H1 (cell line): ENCODE data around the gene NUP155. TPM values are rescaled to one million over a fixed set of nuclear protein-coding genes. Genes with fewer than 3 reads are reported as not detected.

Experiments used
- CTCF ChIA-PET: fragments of 300-600 bp; sonication (Branson Sonifier 250); formaldehyde crosslinking; loops from one replicate; lab custom pipeline; 2021; ENCODE audit not compliant: partially characterized antibody; lab: Charles Lee
- POLR2A ChIA-PET: fragments of 300-600 bp; sonication (Branson Sonifier 250); formaldehyde crosslinking; loops from one replicate; lab custom pipeline; 2021; ENCODE audit warnings: inconsistent platforms; ENCODE audit not compliant: partially characterized antibody; lab: Charles Lee
- DNase-seq, 2 experiments: peaks; one replicate each; pipeline versions ENCODE4 v3.0.0 to v3.0.0-alpha.2; 2010 to 2022; ENCODE audit warnings: low spot score in 2 of 2, low read depth in 1 of 2, mixed read lengths in 1 of 2
- FAIRE-seq: peaks from 2 replicates; lab custom pipeline; 2011; peaks lifted over from hg19 to GRCh38; lab: Jason Lieb, UNC
- H2AFZ ChIP-seq: 2 replicates; pipeline ENCODE4 v1.8.1; 2012; ENCODE audit warnings: low read length, inconsistent platforms
- H2AK5ac ChIP-seq: 2 replicates; pipeline ENCODE4 v1.6.1; 2013; ENCODE audit warnings: low read depth, low read length
- H2BK120ac ChIP-seq: replicated peaks from 2 replicates; pipeline ENCODE3; 2013; ENCODE audit warnings: low read depth, low read length, inconsistent platforms
- H2BK12ac ChIP-seq: 2 replicates; pipeline ENCODE4 v1.6.1; 2013; ENCODE audit warnings: low read depth, low read length
- H2BK15ac ChIP-seq: 2 replicates; pipeline ENCODE4 v1.6.1; 2013; ENCODE audit warnings: low read length
- H2BK20ac ChIP-seq: 2 replicates; pipeline ENCODE4 v1.6.1; 2013; ENCODE audit warnings: low read length
- H2BK5ac ChIP-seq: 2 replicates; pipeline ENCODE4 v1.6.1; 2013; ENCODE audit warnings: low read depth, low read length
- H3K14ac ChIP-seq: 2 replicates; pipeline ENCODE4 v1.6.1; 2013; ENCODE audit warnings: inconsistent platforms; ENCODE audit not compliant: insufficient read length
- H3K18ac ChIP-seq: 2 replicates; pipeline ENCODE4 v1.6.1; 2013; ENCODE audit warnings: low read length; ENCODE audit errors: extremely low read depth
- H3K23ac ChIP-seq: 2 replicates; pipeline ENCODE4 v1.6.1; 2013; ENCODE audit warnings: inconsistent platforms; ENCODE audit not compliant: insufficient read length
- H3K23me2 ChIP-seq: 2 replicates; pipeline ENCODE4 v1.6.1; 2013; ENCODE audit warnings: low read depth, low read length
- H3K27ac ChIP-seq: 2 replicates; pipeline ENCODE4 v1.6.1; 2011; ENCODE audit warnings: low read depth, low read length, inconsistent platforms
- H3K27me3 ChIP-seq, 4 experiments: replicated peaks in 1 of 4; 1 replicate in 1 of 4; 2 replicates in 3 of 4; pipeline versions ENCODE4 v1.6.1 to v1.8.1; 2011 to 2013; ENCODE audit warnings: low read length in 3 of 4, mild to moderate bottlenecking in 3 of 4, inconsistent platforms in 2 of 4, mixed read lengths in 2 of 4, moderate library complexity in 1 of 4; ENCODE audit not compliant: control insufficient read depth in 3 of 4, insufficient read depth in 3 of 4; ENCODE audit errors: extremely low read depth in 1 of 4
- H3K36me3 ChIP-seq, 4 experiments: 2 replicates each; pipeline versions ENCODE4 v1.6.1 to v1.8.1; 2011 to 2013; ENCODE audit warnings: mild to moderate bottlenecking in 4 of 4, low read length in 3 of 4, moderate library complexity in 2 of 4, control low read depth in 1 of 4, inconsistent platforms in 1 of 4; ENCODE audit not compliant: insufficient read depth in 4 of 4, control insufficient read depth in 2 of 4
- H3K4ac ChIP-seq: replicated peaks from 2 replicates; pipeline ENCODE3; 2013; ENCODE audit warnings: low read length, low read depth, mixed read lengths, inconsistent platforms; ENCODE audit not compliant: insufficient read length
- H3K4me1 ChIP-seq, 4 experiments: replicated peaks in 1 of 4; 1 replicate in 1 of 4; 2 replicates in 3 of 4; pipeline versions ENCODE4 v1.6.1 to v1.8.1; 2011 to 2013; ENCODE audit warnings: low read length in 3 of 4, inconsistent platforms in 2 of 4, mixed read lengths in 1 of 4; ENCODE audit not compliant: insufficient read depth in 4 of 4, control insufficient read depth in 3 of 4
- H3K4me2 ChIP-seq, 2 experiments: 2 replicates each; pipeline versions ENCODE4 v1.6.1 to v1.8.1; 2011 to 2013; ENCODE audit warnings: low read depth in 2 of 2, low read length in 2 of 2, control low read depth in 1 of 2, inconsistent platforms in 1 of 2, mild to moderate bottlenecking in 1 of 2; ENCODE audit not compliant: insufficient read depth in 1 of 2
- H3K4me3 ChIP-seq, 4 experiments: fragments of 200-600, 300-600 bp in 1 of 4; sonication (generic), shearing (Covaris generic), sonication (Bioruptor Twin) in 1 of 4; 2 replicates each; pipeline versions ENCODE4 v1.5.1 to v1.8.1; 2011 to 2016; ENCODE audit warnings: low read length in 4 of 4, low read depth in 3 of 4, control low read depth in 2 of 4, inconsistent platforms in 2 of 4, mild to moderate bottlenecking in 2 of 4, mixed read lengths in 1 of 4, moderate library complexity in 1 of 4; ENCODE audit not compliant: insufficient read depth in 2 of 4; ENCODE audit errors: extremely low read depth in 1 of 4
- H3K56ac ChIP-seq: replicated peaks from 2 replicates; pipeline ENCODE3; 2013; ENCODE audit warnings: low read depth, mild to moderate bottlenecking, mixed read lengths, low read length, inconsistent platforms; ENCODE audit not compliant: insufficient read length
- H3K79me1 ChIP-seq: 2 replicates; pipeline ENCODE4 v1.6.1; 2013; ENCODE audit warnings: low read depth, low read length, control low read depth
- H3K79me2 ChIP-seq, 2 experiments: 2 replicates each; pipeline versions ENCODE4 v1.6.1 to v1.8.1; 2012 to 2013; ENCODE audit warnings: low read length in 2 of 2, mild to moderate bottlenecking in 2 of 2, inconsistent platforms in 1 of 2; ENCODE audit not compliant: insufficient read depth in 2 of 2, control insufficient read depth in 1 of 2
- H3K9ac ChIP-seq, 4 experiments: replicated peaks in 1 of 4; 1 replicate in 1 of 4; 2 replicates in 3 of 4; pipeline versions ENCODE4 v1.6.1 to v1.8.1; 2011 to 2013; ENCODE audit warnings: low read depth in 3 of 4, low read length in 3 of 4, control low read depth in 2 of 4, mild to moderate bottlenecking in 2 of 4, moderate library complexity in 2 of 4, inconsistent platforms in 1 of 4; ENCODE audit errors: extremely low read depth in 1 of 4
- H3K9me3 ChIP-seq, 2 experiments: 2 replicates each; pipeline versions ENCODE4 v1.6.1 to v1.8.1; 2012 to 2013; ENCODE audit warnings: mild to moderate bottlenecking in 2 of 2, moderate library complexity in 2 of 2, control low read depth in 1 of 2, inconsistent platforms in 1 of 2, low read depth in 1 of 2, low read length in 1 of 2, mixed read lengths in 1 of 2; ENCODE audit not compliant: insufficient read depth in 2 of 2
- H4K20me1 ChIP-seq, 2 experiments: replicated peaks in 1 of 2; 2 replicates each; pipeline versions ENCODE3 to v1.8.1; 2011 to 2013; ENCODE audit warnings: inconsistent platforms in 2 of 2, low read length in 2 of 2, mild to moderate bottlenecking in 1 of 2; ENCODE audit not compliant: insufficient read depth in 2 of 2, control insufficient read depth in 1 of 2
- H4K5ac ChIP-seq: 2 replicates; pipeline ENCODE4 v1.6.1; 2013; ENCODE audit warnings: low read length, low read depth, mixed read lengths, inconsistent platforms; ENCODE audit not compliant: insufficient read length
- H4K8ac ChIP-seq: 2 replicates; pipeline ENCODE4 v1.8.0; 2013; ENCODE audit warnings: mild to moderate bottlenecking, moderate library complexity, low read length, inconsistent platforms; ENCODE audit not compliant: insufficient read depth; ENCODE audit errors: extremely low read depth
- H4K91ac ChIP-seq: replicated peaks from 2 replicates; pipeline ENCODE3; 2013; ENCODE audit warnings: low read length, mixed read lengths, inconsistent platforms; ENCODE audit not compliant: insufficient read length
- BCL11A ChIP-seq, 2 experiments: IDR thresholded peaks; one replicate each; pipeline ENCODE4 v1.6.1; 2011; ENCODE audit warnings: low read depth in 2 of 2, low read length in 2 of 2, mild to moderate bottlenecking in 2 of 2
- CREB1 ChIP-seq: IDR thresholded peaks from 2 replicates; pipeline ENCODE4 v1.6.1; 2012; ENCODE audit warnings: inconsistent platforms
- KDM4A ChIP-seq: IDR thresholded peaks from one replicate; pipeline ENCODE4 v1.7.1; 2012; ENCODE audit warnings: low read depth, mild to moderate bottlenecking, moderate library complexity, low read length, inconsistent platforms; ENCODE audit not compliant: severe bottlenecking
- NRF1 ChIP-seq: IDR thresholded peaks from 2 replicates; pipeline ENCODE4 v1.6.1; 2011; ENCODE audit warnings: mild to moderate bottlenecking, low read depth, low read length, improper control_type of control experiment
- POLR2A ChIP-seq, 2 experiments: IDR thresholded peaks; 1 replicate in 1 of 2; 2 replicates in 1 of 2; pipeline ENCODE4 v1.6.1; 2011; ENCODE audit warnings: low read depth in 2 of 2, low read length in 2 of 2, mild to moderate bottlenecking in 2 of 2; ENCODE audit errors: control extremely low read depth in 1 of 2
- whole genome bisulfite sequencing, 2 experiments: shearing (Covaris generic) in 1 of 2; methylation state at CpG; one replicate each; pipeline versions ENCODE4 v1.1.6 to v1.1.7; 2013 to 2015; ENCODE audit warnings: low lambda C conversion rate in 2 of 2, mixed read lengths in 2 of 2, inconsistent platforms in 1 of 2, low coverage in 1 of 2, missing lambda C conversion rate in 1 of 2; ENCODE audit not compliant: insufficient replicate concordance in 2 of 2, insufficient coverage in 1 of 2, insufficient read length in 1 of 2; ENCODE audit errors: extremely low coverage in 1 of 2, missing lambda C conversion rate in 1 of 2; 5-methylcytosine and 5-hydroxymethylcytosine counted together
- polyA plus RNA-seq, 7 experiments: library from polyadenylated mRNA; depleted of rRNA in 3 of 7; stranded (reverse) in 5 of 7; unstranded in 2 of 7; fragments of >200 nt in 5 of 7; fragments of 200-250 nt in 2 of 7; gene quantifications; 1 replicate in 5 of 7; 2 replicates in 1 of 7; 4 replicates in 1 of 7; pipeline versions ENCODE4 v1.2.1 to v1.2.3, GENCODE V29; 2011 to 2013; ENCODE audit warnings: missing spikeins in 2 of 7, mixed read lengths in 2 of 7
- total RNA-seq: library from RNA; stranded (reverse); fragmentation: NEBNext Ultra II Directional; extraction: Animal tissue kit (Norgen Biotek cat#: 25700); gene quantifications from 2 replicates; pipeline ENCODE4 v1.2.1, GENCODE V29; 2021

NUP155 gene
- total and polyA plus RNA-seq, 2 of the 8 experiments (the other 6 are each of a cell fraction or from before 2014, with no cell fraction given), result 27.1 to 91.6 TPM

DNA sequence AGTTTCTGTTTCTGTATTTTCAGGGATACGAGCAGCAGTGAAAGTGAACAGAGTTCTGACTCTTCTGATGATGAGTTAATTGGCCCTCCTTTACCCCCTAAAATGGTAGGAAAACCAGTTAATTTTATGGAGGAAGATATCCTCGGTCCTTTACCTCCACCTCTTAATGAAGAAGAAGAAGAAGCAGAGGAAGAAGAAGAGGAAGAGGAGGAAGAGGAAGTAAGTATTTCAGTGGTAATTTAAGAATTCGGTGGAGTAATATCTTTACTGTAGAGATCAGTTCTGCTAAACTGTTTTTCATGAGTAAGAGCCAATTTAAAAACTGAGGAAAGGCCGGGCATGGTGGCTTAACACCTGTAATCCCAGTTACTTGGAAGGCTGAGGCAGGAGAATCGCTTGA is 25.4 kb upstream of the NUP155 start:
- H3K23ac ChIP-seq, result no peak overlapping the region
- FAIRE-seq (no peak), DNase-seq (no peak)
- no peaks in the 10 kb centered on the region for H3K4me1 ChIP-seq
- no peak overlapping the region for H4K8ac ChIP-seq
- no peak overlapping the region for H4K91ac ChIP-seq
- H3K18ac ChIP-seq, result no peak overlapping the region
- H3K36me3 ChIP-seq, result peaks cover 0 to 2% (median 0%) of the 10 kb centered on the region in 4 experiments; a peak in 3 of 8 replicates
- POLR2A ChIA-PET, result no interaction called here
- no peak overlapping the region for H3K14ac ChIP-seq
- H3K9ac ChIP-seq, result no peak overlapping the region
- H4K20me1 ChIP-seq, result no peaks in the 10 kb centered on the region
- H3K4me2 ChIP-seq, result no peak overlapping the region
- no peaks in the 10 kb centered on the region for H3K79me1 ChIP-seq
- no peak overlapping the region for H4K5ac ChIP-seq
- H3K23me2 ChIP-seq, result no peaks in the 10 kb centered on the region
- H3K79me2 ChIP-seq, result no peaks in the 10 kb centered on the region
- TF ChIP-seq BCL11A (IDR thresholded peaks at IDR 0.05; ENCODE audit: low read depth in 2 of 2, low read length in 2 of 2) (no peak), CREB1 (no peak), POLR2A (IDR thresholded peaks at IDR 0.05; ENCODE audit: control extremely low read depth in 1 of 2, low read depth in 2 of 2, low read length in 2 of 2) (no peak), KDM4A (no peak), NRF1 (no peak)
- H2AFZ ChIP-seq, result no peak overlapping the region
- H2BK120ac ChIP-seq, result no peak overlapping the region
- H3K4ac ChIP-seq, result no peak overlapping the region
- no peak overlapping the region for H2BK12ac ChIP-seq
- WGBS, 2 experiments, result 87% methylated on average over 5 of the region's 5 CpGs; no CpG with 5 or more reads in 1 of the 2 experiments
- H2BK15ac ChIP-seq, result no peak overlapping the region
- H3K27ac ChIP-seq, result no peak overlapping the region
- CTCF ChIA-PET, result no interaction called here
- no peaks in the 10 kb centered on the region for H3K9me3 ChIP-seq
- H2BK5ac ChIP-seq, result no peak overlapping the region
- H2AK5ac ChIP-seq, result no peak overlapping the region
- no peaks in the 10 kb centered on the region for H3K27me3 ChIP-seq
- H2BK20ac ChIP-seq, result no peak overlapping the region
- H3K56ac ChIP-seq, result no peak overlapping the region
- H3K4me3 ChIP-seq, result no peak overlapping the region
